Thymus (tissue), 11 donors: ENCODE results near the gene SGSH. TPM values are rescaled to one million over a fixed set of nuclear protein-coding genes. Genes with fewer than 3 reads are reported as not detected.
"Not testable (repeated sequence)": the region's sequence is repeated elsewhere in the genome, so short reads cannot be mapped to it uniquely, and the experiment has no call there.

Experiments
- DNase-seq, 9 donors: peaks; one replicate each; pipeline ENCODE4 v3.0.0-alpha.2; 2013; ENCODE audit warnings: low spot score in 9 of 9, low read depth in 6 of 9, missing footprints in 1 of 9
- H3K27ac ChIP-seq, 2 donors: one replicate each; pipeline ENCODE4 v1.5.1; 2013; ENCODE audit warnings: control low read depth in 1 of 2, low read depth in 1 of 2, low read length in 1 of 2, mild to moderate bottlenecking in 1 of 2, moderate library complexity in 1 of 2
- H3K27me3 ChIP-seq, 2 donors: one replicate each; pipeline ENCODE4 v1.5.1; 2013; ENCODE audit warnings: low read length in 1 of 2; ENCODE audit not compliant: control insufficient read depth in 2 of 2, insufficient read depth in 1 of 2
- H3K36me3 ChIP-seq, 2 donors: one replicate each; pipeline ENCODE4 v1.5.1; 2013; ENCODE audit warnings: low read length in 1 of 2, mild to moderate bottlenecking in 1 of 2, moderate library complexity in 1 of 2; ENCODE audit not compliant: control insufficient read depth in 2 of 2, insufficient read depth in 2 of 2
- H3K4me1 ChIP-seq, 2 donors: one replicate each; pipeline ENCODE4 v1.5.1; 2013; ENCODE audit warnings: low read length in 2 of 2; ENCODE audit not compliant: control insufficient read depth in 2 of 2, insufficient read depth in 2 of 2
- H3K4me3 ChIP-seq, 2 donors: one replicate each; pipeline ENCODE4 v1.5.1; 2013; ENCODE audit warnings: low read length in 2 of 2, control low read depth in 1 of 2, mild to moderate bottlenecking in 1 of 2
- H3K9me3 ChIP-seq, 2 donors: one replicate each; pipeline ENCODE4 v1.5.1; 2013; ENCODE audit warnings: low read length in 1 of 2, mild to moderate bottlenecking in 1 of 2; ENCODE audit not compliant: control insufficient read depth in 2 of 2, insufficient read depth in 1 of 2
- WGBS: extraction: QIAGEN DNeasy Blood & Tissue Kit; methylation state at CpG from one replicate; pipeline ENCODE4 v1.1.7; 2013; 5-methylcytosine and 5-hydroxymethylcytosine counted together
- polyA plus RNA-seq: library from polyadenylated mRNA; stranded (reverse); fragments of 200-250 nt; gene quantifications from one replicate; pipeline ENCODE4 v1.2.3, GENCODE V29; 2013
- total RNA-seq: library from RNA; stranded (reverse); fragments of 120-200 nt; gene quantifications from one replicate; pipeline ENCODE4 v1.2.4, GENCODE V29; 2013
- donor health status: healthy.

Gene SGSH
- total and polyA plus RNA-seq, 2 donors = 4.0 to 38.9 TPM

- no peak overlapping the region for H3K4me3 ChIP-seq
- no peaks in the 10 kb centered on the region for H3K9me3 ChIP-seq
- peak overlapping the region; percentile 89 to 99 for H3K27ac ChIP-seq
- peaks cover 33 to 55% of the 10 kb centered on the region in 2 donors for H3K4me1 ChIP-seq
- DNase-seq = no peak
- H3K36me3 ChIP-seq = peaks cover 3 to 17% of the 10 kb centered on the region in 2 donors
- 95% methylated on average over 8 of the region's 8 CpGs for WGBS
- no peaks in the 10 kb centered on the region for H3K27me3 ChIP-seq
Observed at GRCh38 chr17:80262775-80263244, 42.7 kb upstream of the SGSH start.

- Histone ChIP-seq H3K36me3 (peaks cover 2 to 12% of the 10 kb centered on the region in 2 donors), H3K9me3 (no peaks in the 10 kb centered on the region), H3K27me3 (no peaks in the 10 kb centered on the region), H3K4me1 (peaks cover 33 to 55% of the 10 kb centered on the region in 2 donors), H3K4me3 (peak overlapping the region; percentile 94 to 100), H3K27ac (peak overlapping the region; percentile 98 to 99)
- DNase-seq = no peak
- WGBS = 79% methylated on average over 3 of the region's 3 CpGs
Observed at GRCh38 chr17:80262291-80262690, 42.2 kb upstream of the SGSH start.

GRCh38 chr17:80261895-80262279 lies 41.8 kb upstream of the SGSH start:
- H3K4me3 ChIP-seq = peak overlapping the region; percentile 94 to 100
- H3K36me3 ChIP-seq = peaks cover 2 to 11% of the 10 kb centered on the region in 2 donors
- no peaks in the 10 kb centered on the region for H3K27me3 ChIP-seq
- H3K4me1 ChIP-seq = peaks cover 33 to 55% of the 10 kb centered on the region in 2 donors
- DNase-seq = peak in 1 of 9 donors; percentile 31
- H3K27ac ChIP-seq = peak overlapping the region; percentile 98 to 99
- WGBS = 44% methylated on average over 8 of the region's 8 CpGs
- no peaks in the 10 kb centered on the region for H3K9me3 ChIP-seq

- Histone ChIP-seq H3K9me3 (no peaks in the 10 kb centered on the region), H3K27me3 (no peaks in the 10 kb centered on the region), H3K36me3 (peaks cover 0 to 9% of the 10 kb centered on the region in 2 donors), H3K27ac (peak overlapping the region; percentile 98 to 99), H3K4me1 (peaks cover 33 to 55% of the 10 kb centered on the region in 2 donors), H3K4me3 (peak overlapping the region; percentile 94 to 100)
- DNase-seq = peak in 8 of 9 donors; percentile 57 to 93 (median 79)
- 3% methylated on average over 45 of the region's 45 CpGs for WGBS
Observed at GRCh38 chr17:80261159-80261894, 41.2 kb upstream of the SGSH start.

GRCh38 chr17:80260791-80261158 lies 40.6 kb upstream of the SGSH start, which contains the start of gene RNF213:
Gene RNF213, plus strand, starts transcription at chr17:80260852. Its CDS starts 2,830 bp downstream, at chr17:80263682.
- Histone ChIP-seq H3K36me3 (peaks cover 0 to 3% of the 10 kb centered on the region in 2 donors), H3K27me3 (no peaks in the 10 kb centered on the region), H3K27ac (peak within 1 kb of the TSS; percentile 98 to 99), H3K9me3 (no peaks in the 10 kb centered on the region), H3K4me3 (peak within 1 kb of the TSS; percentile 94 to 100), H3K4me1 (peaks cover 33 to 50% of the 10 kb centered on the region in 2 donors)
- under 1% methylated on average over 51 of the region's 54 CpGs for WGBS
- DNase-seq = peak in 5 of 9 donors; percentile 49 to 72 (median 60)

- H3K27me3 ChIP-seq = no peaks in the 10 kb centered on the region
- WGBS = 5% methylated on average over 62 of the region's 63 CpGs
- H3K27ac ChIP-seq = peak overlapping the region; percentile 60 to 88
- peaks cover 0 to 3% of the 10 kb centered on the region in 2 donors for H3K36me3 ChIP-seq
- peaks cover 29 to 47% of the 10 kb centered on the region in 2 donors for H3K4me1 ChIP-seq
- peak in 5 of 9 donors; percentile 40 to 66 (median 52) for DNase-seq
- H3K9me3 ChIP-seq = no peaks in the 10 kb centered on the region
- H3K4me3 ChIP-seq = peak overlapping the region; percentile 32 to 66
Observed at GRCh38 chr17:80260069-80260535, 40.0 kb upstream of the SGSH start.

- peak overlapping the region; percentile 32 to 66 for H3K4me3 ChIP-seq
- no peaks in the 10 kb centered on the region for H3K9me3 ChIP-seq
- H3K27me3 ChIP-seq = no peaks in the 10 kb centered on the region
- H3K36me3 ChIP-seq = no peaks in the 10 kb centered on the region
- DNase-seq = no peak
- H3K27ac ChIP-seq = peak overlapping the region; percentile 60 to 88
- peaks cover 28 to 47% of the 10 kb centered on the region in 2 donors for H3K4me1 ChIP-seq
- 76% methylated on average over 18 of the region's 18 CpGs for WGBS
Observed at GRCh38 chr17:80259457-80260068, 39.4 kb upstream of the SGSH start.

GRCh38 chr17:80258296-80258695 lies 38.2 kb upstream of the SGSH start:
- H3K36me3 ChIP-seq, H3K4me3 ChIP-seq, H3K9me3 ChIP-seq, H3K27me3 ChIP-seq, DNase-seq: not testable (repeated sequence)
- peaks cover 19 to 38% of the 10 kb centered on the region in 2 donors for H3K4me1 ChIP-seq
- WGBS = 92% methylated on average over 2 of the region's 2 CpGs
- peak overlapping the region in 1 of 2 donors; percentile 59 for H3K27ac ChIP-seq

- WGBS = 92% methylated on average over 14 of the region's 14 CpGs
- peaks cover 14 to 33% of the 10 kb centered on the region in 2 donors for H3K4me1 ChIP-seq
- no peaks in the 10 kb centered on the region for H3K9me3 ChIP-seq
- H3K36me3 ChIP-seq = no peaks in the 10 kb centered on the region
- H3K27me3 ChIP-seq = no peaks in the 10 kb centered on the region
- no peak for DNase-seq
- H3K4me3 ChIP-seq = no peak overlapping the region
- peak overlapping the region in 1 of 2 donors; percentile 46 for H3K27ac ChIP-seq
Observed at GRCh38 chr17:80257716-80258213, 37.6 kb upstream of the SGSH start.
